GM21360 (cell line): ENCODE results near the gene STX5.
"Not testable (repeated sequence)": the region's sequence is repeated elsewhere in the genome, so short reads cannot be mapped to it uniquely, and the experiment has no call there.

Experiments used
- ATAC-seq: cut with Tn5 transposase; IDR thresholded peaks from one replicate; pipeline ENCODE4 v1.9.1; 2021; ENCODE audit warnings: mild to moderate bottlenecking, moderate library complexity; ENCODE audit not compliant: unreplicated experiment

Gene STX5

GRCh38 chr11:62830904-62831519 lies 839 bp downstream of the STX5 start:
- ATAC-seq = no peak

- not testable (repeated sequence) for ATAC-seq
Observed at GRCh38 chr11:62828130-62828529, 3.7 kb downstream of the STX5 start.

GRCh38 chr11:62823677-62824076 lies 8.2 kb downstream of the STX5 start:
- no peak for ATAC-seq

GRCh38 chr11:62817129-62817528 lies 14.7 kb downstream of the STX5 start:
- ATAC-seq = no peak

GRCh38 chr11:62816557-62816956 lies 15.3 kb downstream of the STX5 start:
- ATAC-seq = no peak

GRCh38 chr11:62811659-62812058 lies 20.2 kb downstream of the STX5 start:
- ATAC-seq = no peak

GRCh38 chr11:62810748-62811147 lies 21.1 kb downstream of the STX5 start:
- no peak for ATAC-seq

GRCh38 chr11:62806611-62807121 lies 25.2 kb downstream of the STX5 start:
- no peak for ATAC-seq

GRCh38 chr11:62805961-62806441 lies 25.9 kb downstream of the STX5 start:
- no peak for ATAC-seq

GRCh38 chr11:62805076-62805892 lies 26.6 kb downstream of the STX5 start, which contains the start of gene NXF1:
Gene NXF1 (minus strand): TSS chr11:62805440. CDS start chr11:62805356, 84 bp downstream.
- ATAC-seq = peak; percentile 78

- peak; percentile 8 for ATAC-seq
Observed at GRCh38 chr11:62804310-62805075, 27.4 kb downstream of the STX5 start.

- ATAC-seq = no peak
Observed at GRCh38 chr11:62801071-62801470, 30.8 kb downstream of the STX5 start.

- ATAC-seq = no peak
Observed at GRCh38 chr11:62799486-62799885, 32.4 kb downstream of the STX5 start.

GRCh38 chr11:62796281-62796680 lies 35.6 kb downstream of the STX5 start:
- no peak for ATAC-seq

GRCh38 chr11:62794201-62794775 lies 37.6 kb downstream of the STX5 start:
- ATAC-seq = no peak

- ATAC-seq = no peak
Observed at GRCh38 chr11:62792202-62792575, 39.7 kb downstream of the STX5 start.

- ATAC-seq = peak; percentile 58
Observed at GRCh38 chr11:62791501-62792201, 40.2 kb downstream of the STX5 start, which contains the start of gene TMEM223. Gene TMEM223 (minus strand): TSS chr11:62792006. CDS start chr11:62791994, 12 bp downstream.

GRCh38 chr11:62789576-62789975 lies 42.3 kb downstream of the STX5 start:
- no peak for ATAC-seq

- ATAC-seq = no peak
Observed at GRCh38 chr11:62788991-62789390, 42.9 kb downstream of the STX5 start.
